ENCODE results near the gene SYF2.

Gene SYF2

GRCh38 chr1:25201006-25201405 lies 31.3 kb downstream of the SYF2 start:
- Histone ChIP-seq H3K9ac (ENCODE audit: low read length) (no peak overlapping the region), H3K9me3 (ENCODE audit: control insufficient read depth, low read length) (no peaks in the 10 kb centered on the region), H3K27me3 (replicated peaks; ENCODE audit: control insufficient read depth, insufficient read depth, low read length) (peaks cover 52% of the 10 kb centered on the region), H3K4me1 (ENCODE audit: control insufficient read depth, insufficient read depth, low read length) (no peaks in the 10 kb centered on the region), H3K4me3 (ENCODE audit: low read length) (no peak overlapping the region), H3K36me3 (ENCODE audit: control insufficient read depth, insufficient read depth, low read length, severe bottlenecking) (no peaks in the 10 kb centered on the region)
- no peak for DNase-seq (ENCODE audit: low read depth)

GRCh38 chr1:25199819-25200620 lies 32.3 kb downstream of the SYF2 start:
- no peak for DNase-seq (ENCODE audit: low read depth)
- Histone ChIP-seq H3K9ac (ENCODE audit: low read length) (no peak overlapping the region), H3K4me3 (ENCODE audit: low read length) (no peak overlapping the region), H3K4me1 (ENCODE audit: control insufficient read depth, insufficient read depth, low read length) (no peaks in the 10 kb centered on the region), H3K36me3 (ENCODE audit: control insufficient read depth, insufficient read depth, low read length, severe bottlenecking) (no peaks in the 10 kb centered on the region), H3K27me3 (replicated peaks; ENCODE audit: control insufficient read depth, insufficient read depth, low read length) (peaks cover 52% of the 10 kb centered on the region), H3K9me3 (ENCODE audit: control insufficient read depth, low read length) (no peaks in the 10 kb centered on the region)

GRCh38 chr1:25198663-25199252 lies 33.5 kb downstream of the SYF2 start:
- H3K27me3 ChIP-seq (replicated peaks; ENCODE audit: control insufficient read depth, insufficient read depth, low read length) = peaks cover 64% of the 10 kb centered on the region
- DNase-seq (ENCODE audit: low read depth) = no peak
- no peak overlapping the region for H3K4me3 ChIP-seq (ENCODE audit: low read length)
- H3K4me1 ChIP-seq (ENCODE audit: control insufficient read depth, insufficient read depth, low read length) = no peaks in the 10 kb centered on the region
- no peak overlapping the region for H3K9ac ChIP-seq (ENCODE audit: low read length)
- H3K9me3 ChIP-seq (ENCODE audit: control insufficient read depth, low read length) = no peaks in the 10 kb centered on the region
- no peaks in the 10 kb centered on the region for H3K36me3 ChIP-seq (ENCODE audit: control insufficient read depth, insufficient read depth, low read length, severe bottlenecking)

- DNase-seq (ENCODE audit: low read depth) = no peak
- Histone ChIP-seq H3K4me3 (ENCODE audit: low read length) (no peak overlapping the region), H3K9me3 (ENCODE audit: control insufficient read depth, low read length) (no peaks in the 10 kb centered on the region), H3K27me3 (replicated peaks; ENCODE audit: control insufficient read depth, insufficient read depth, low read length) (peaks cover 68% of the 10 kb centered on the region), H3K9ac (ENCODE audit: low read length) (no peak overlapping the region), H3K36me3 (ENCODE audit: control insufficient read depth, insufficient read depth, low read length, severe bottlenecking) (no peaks in the 10 kb centered on the region), H3K4me1 (ENCODE audit: control insufficient read depth, insufficient read depth, low read length) (no peaks in the 10 kb centered on the region)
Measured at GRCh38 chr1:25197982-25198662, 34.2 kb downstream of the SYF2 start.

GRCh38 chr1:25197235-25197975 lies 34.9 kb downstream of the SYF2 start:
- Histone ChIP-seq H3K9ac (ENCODE audit: low read length) (no peak overlapping the region), H3K4me3 (ENCODE audit: low read length) (no peak overlapping the region), H3K9me3 (ENCODE audit: control insufficient read depth, low read length) (no peaks in the 10 kb centered on the region), H3K4me1 (ENCODE audit: control insufficient read depth, insufficient read depth, low read length) (no peaks in the 10 kb centered on the region), H3K36me3 (ENCODE audit: control insufficient read depth, insufficient read depth, low read length, severe bottlenecking) (no peaks in the 10 kb centered on the region), H3K27me3 (replicated peaks; ENCODE audit: control insufficient read depth, insufficient read depth, low read length) (peaks cover 75% of the 10 kb centered on the region)
- no peak for DNase-seq (ENCODE audit: low read depth)

DNA sequence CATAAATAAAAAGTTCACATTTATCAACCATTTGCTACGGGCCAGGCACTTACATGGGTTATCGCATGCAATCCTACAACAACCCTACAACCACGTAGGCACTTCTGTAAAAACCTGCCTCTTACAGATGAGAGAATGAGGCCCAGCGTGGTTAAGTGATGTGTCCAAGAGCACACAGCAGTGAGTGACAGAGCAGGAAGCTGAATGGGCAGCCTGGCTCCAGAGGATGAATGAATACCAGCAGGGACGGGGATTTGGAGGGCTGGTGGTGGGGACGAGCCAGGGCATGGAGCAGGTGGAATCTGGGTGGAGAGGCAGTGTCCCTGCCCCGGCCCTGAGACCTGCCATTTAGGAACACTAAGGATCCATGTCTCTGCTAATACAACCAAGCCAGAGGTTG lies 35.5 kb downstream of the SYF2 start:
- Histone ChIP-seq H3K9me3 (ENCODE audit: control insufficient read depth, low read length) (no peaks in the 10 kb centered on the region), H3K9ac (ENCODE audit: low read length) (no peak overlapping the region), H3K36me3 (ENCODE audit: control insufficient read depth, insufficient read depth, low read length, severe bottlenecking) (no peaks in the 10 kb centered on the region), H3K4me1 (ENCODE audit: control insufficient read depth, insufficient read depth, low read length) (no peaks in the 10 kb centered on the region), H3K4me3 (ENCODE audit: low read length) (no peak overlapping the region), H3K27me3 (replicated peaks; ENCODE audit: control insufficient read depth, insufficient read depth, low read length) (peaks cover 77% of the 10 kb centered on the region)
- DNase-seq (ENCODE audit: low read depth) = no peak

- Histone ChIP-seq H3K4me3 (ENCODE audit: low read length) (no peak overlapping the region), H3K9ac (ENCODE audit: low read length) (no peak overlapping the region), H3K9me3 (ENCODE audit: control insufficient read depth, low read length) (no peaks in the 10 kb centered on the region), H3K4me1 (ENCODE audit: control insufficient read depth, insufficient read depth, low read length) (no peaks in the 10 kb centered on the region), H3K36me3 (ENCODE audit: control insufficient read depth, insufficient read depth, low read length, severe bottlenecking) (no peaks in the 10 kb centered on the region), H3K27me3 (replicated peaks; ENCODE audit: control insufficient read depth, insufficient read depth, low read length) (peaks cover 79% of the 10 kb centered on the region)
- no peak for DNase-seq (ENCODE audit: low read depth)
Measured at GRCh38 chr1:25195835-25196234, 36.5 kb downstream of the SYF2 start.

DNA sequence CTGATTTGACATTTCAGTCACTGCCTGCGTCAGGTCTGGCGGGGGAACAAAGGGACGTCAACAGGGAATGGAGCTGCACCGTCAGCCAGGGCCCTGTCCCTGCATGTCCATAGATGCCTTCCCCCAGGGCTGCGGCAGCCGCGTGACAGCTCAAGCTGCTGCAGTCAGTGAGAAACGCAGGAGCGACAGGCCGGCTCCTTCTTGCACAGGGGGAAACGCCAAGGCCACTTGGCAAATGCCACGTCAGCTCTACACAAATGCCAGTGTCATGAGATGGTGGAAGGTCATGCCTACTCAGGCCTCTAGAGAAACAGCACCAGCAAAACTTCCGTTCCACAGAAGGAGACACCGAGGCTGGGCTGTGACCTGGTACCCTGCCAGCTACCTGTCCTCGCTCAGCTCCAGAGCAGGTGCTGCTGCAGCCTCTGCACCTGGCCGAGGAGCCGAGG lies 37.7 kb downstream of the SYF2 start:
- Histone ChIP-seq H3K9ac (ENCODE audit: low read length) (no peak overlapping the region), H3K9me3 (ENCODE audit: control insufficient read depth, low read length) (no peaks in the 10 kb centered on the region), H3K27me3 (replicated peaks; ENCODE audit: control insufficient read depth, insufficient read depth, low read length) (peaks cover 76% of the 10 kb centered on the region), H3K4me3 (ENCODE audit: low read length) (no peak overlapping the region), H3K4me1 (ENCODE audit: control insufficient read depth, insufficient read depth, low read length) (no peaks in the 10 kb centered on the region), H3K36me3 (ENCODE audit: control insufficient read depth, insufficient read depth, low read length, severe bottlenecking) (no peaks in the 10 kb centered on the region)
- no peak for DNase-seq (ENCODE audit: low read depth)

DNA sequence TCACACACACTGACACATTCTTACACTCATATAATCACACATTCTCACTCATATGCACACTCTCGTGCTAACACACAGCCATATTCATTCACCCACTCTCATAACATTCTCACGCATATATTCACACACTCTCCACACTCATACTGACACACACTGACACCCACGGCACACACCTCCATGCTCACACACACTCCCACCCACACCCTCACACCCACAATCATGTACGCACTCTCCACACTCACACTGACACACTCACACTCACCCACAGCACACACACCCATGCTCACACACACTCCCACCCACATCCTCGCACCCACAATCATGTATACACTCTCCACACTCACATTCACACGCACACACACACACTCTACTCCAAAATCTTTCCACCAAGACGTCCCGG lies 38.2 kb downstream of the SYF2 start:
- H3K4me3 ChIP-seq (ENCODE audit: low read length) = no peak overlapping the region
- peaks cover 73% of the 10 kb centered on the region for H3K27me3 ChIP-seq (replicated peaks; ENCODE audit: control insufficient read depth, insufficient read depth, low read length)
- DNase-seq (ENCODE audit: low read depth) = no peak
- H3K4me1 ChIP-seq (ENCODE audit: control insufficient read depth, insufficient read depth, low read length) = no peaks in the 10 kb centered on the region
- H3K36me3 ChIP-seq (ENCODE audit: control insufficient read depth, insufficient read depth, low read length, severe bottlenecking) = no peaks in the 10 kb centered on the region
- no peak overlapping the region for H3K9ac ChIP-seq (ENCODE audit: low read length)
- H3K9me3 ChIP-seq (ENCODE audit: control insufficient read depth, low read length) = no peaks in the 10 kb centered on the region

GRCh38 chr1:25193229-25193628 lies 39.1 kb downstream of the SYF2 start:
- no peak for DNase-seq (ENCODE audit: low read depth)
- H3K4me3 ChIP-seq (ENCODE audit: low read length) = no peak overlapping the region
- H3K9me3 ChIP-seq (ENCODE audit: control insufficient read depth, low read length) = no peaks in the 10 kb centered on the region

GRCh38 chr1:25192154-25192553 lies 40.1 kb downstream of the SYF2 start:
- Histone ChIP-seq H3K4me3 (ENCODE audit: low read length) (no peak overlapping the region), H3K9me3 (ENCODE audit: control insufficient read depth, low read length) (no peaks in the 10 kb centered on the region), H3K27me3 (replicated peaks; ENCODE audit: control insufficient read depth, insufficient read depth, low read length) (peaks cover 66% of the 10 kb centered on the region), H3K4me1 (ENCODE audit: control insufficient read depth, insufficient read depth, low read length) (no peaks in the 10 kb centered on the region), H3K9ac (ENCODE audit: low read length) (no peak overlapping the region), H3K36me3 (ENCODE audit: control insufficient read depth, insufficient read depth, low read length, severe bottlenecking) (no peaks in the 10 kb centered on the region)
- DNase-seq (ENCODE audit: low read depth) = no peak

More at GRCh38 chr1:25193229-25193628, 39.1 kb downstream of the SYF2 start:
- peaks cover 66% of the 10 kb centered on the region for H3K27me3 ChIP-seq (replicated peaks; ENCODE audit: control insufficient read depth, insufficient read depth, low read length)
- H3K9ac ChIP-seq (ENCODE audit: low read length) = no peak overlapping the region
- no peaks in the 10 kb centered on the region for H3K36me3 ChIP-seq (ENCODE audit: control insufficient read depth, insufficient read depth, low read length, severe bottlenecking)
- H3K4me1 ChIP-seq (ENCODE audit: control insufficient read depth, insufficient read depth, low read length) = no peaks in the 10 kb centered on the region

Measured in adipocyte (in vitro differentiated cells).